ENCODE measurements around the gene AATK. TPM values are rescaled to one million over a fixed set of nuclear protein-coding genes. Genes with fewer than 3 reads are reported as not detected.

AATK gene
- total RNA-seq, 4 donors from 2014 or later: 247 to 385 (median 322) TPM

- Histone ChIP-seq H3K4me3 (no peak overlapping the region), H3K27me3 (peaks cover 0 to 12% of the 10 kb centered on the region in 2 donors), H3K36me3 (peaks cover 0 to 2% (median 0%) of the 10 kb centered on the region in 3 donors), H3K27ac (no peak overlapping the region), H3K4me1 (no peaks in the 10 kb centered on the region), H3K9me3 (no peaks in the 10 kb centered on the region)
- TF ChIP-seq CTCF (IDR thresholded peaks at IDR 0.05) (no peak), EP300 (IDR thresholded peaks at IDR 0.05) (no peak), POLR2A (IDR thresholded peaks at IDR 0.05) (no peak)
- WGBS, 2 donors: 93 to 94% methylated on average over 10 of the region's 10 CpGs
- no peak for DNase-seq (ENCODE audit: low spot score in 2 of 2)
Observed at GRCh38 chr17:81183316-81183715, 17.3 kb upstream of the AATK start.

- Histone ChIP-seq H3K4me1 (no peaks in the 10 kb centered on the region), H3K4me3 (no peak overlapping the region), H3K9me3 (no peaks in the 10 kb centered on the region), H3K27ac (no peak overlapping the region), H3K27me3 (peaks cover 0 to 12% of the 10 kb centered on the region in 2 donors), H3K36me3 (no peaks in the 10 kb centered on the region)
- TF ChIP-seq EP300 (IDR thresholded peaks at IDR 0.05) (no peak), POLR2A (IDR thresholded peaks at IDR 0.05) (no peak), CTCF (IDR thresholded peaks at IDR 0.05) (no peak)
- WGBS, 2 donors: 79 to 89% methylated on average over 5 of the region's 5 CpGs
- DNase-seq (ENCODE audit: low spot score in 2 of 2): no peak
Observed at GRCh38 chr17:81182596-81182995, 16.6 kb upstream of the AATK start.

- WGBS, 2 donors: 85 to 93% methylated on average over 13 to 16 of the region's 19 CpGs
- no peak for TF ChIP-seq EP300 (IDR thresholded peaks at IDR 0.05)
- no peak for TF ChIP-seq POLR2A (IDR thresholded peaks at IDR 0.05)
- no peak for TF ChIP-seq CTCF (IDR thresholded peaks at IDR 0.05)
- H3K27me3 ChIP-seq: peaks cover 0 to 12% of the 10 kb centered on the region in 2 donors
Observed at GRCh38 chr17:81181811-81182185, 15.8 kb upstream of the AATK start.

GRCh38 chr17:81180836-81181810 is 15.1 kb upstream of the AATK start:
- WGBS, 2 donors: 91 to 93% methylated on average over 28 to 42 of the region's 49 CpGs
- TF ChIP-seq EP300 (IDR thresholded peaks at IDR 0.05): no peak
- no peak for TF ChIP-seq POLR2A (IDR thresholded peaks at IDR 0.05)
- TF ChIP-seq CTCF (IDR thresholded peaks at IDR 0.05): no peak
- Histone ChIP-seq H3K4me3 (no peak overlapping the region), H3K36me3 (no peaks in the 10 kb centered on the region), H3K27ac (no peak overlapping the region), H3K27me3 (peaks cover 0 to 12% of the 10 kb centered on the region in 2 donors), H3K4me1 (no peaks in the 10 kb centered on the region), H3K9me3 (peaks cover 0 to under 1% (median 0%) of the 10 kb centered on the region in 4 donors)
- no peak for DNase-seq (ENCODE audit: low spot score in 2 of 2)

More at GRCh38 chr17:81181811-81182185, 15.8 kb upstream of the AATK start:
- H3K36me3 ChIP-seq: no peaks in the 10 kb centered on the region
- no peak for DNase-seq (ENCODE audit: low spot score in 2 of 2)
- no peaks in the 10 kb centered on the region for H3K9me3 ChIP-seq
- no peak overlapping the region for H3K27ac ChIP-seq
- no peak overlapping the region for H3K4me3 ChIP-seq
- no peaks in the 10 kb centered on the region for H3K4me1 ChIP-seq

GRCh38 chr17:81179861-81180260 is 13.8 kb upstream of the AATK start:
- no peak for TF ChIP-seq CTCF (IDR thresholded peaks at IDR 0.05)
- DNase-seq (ENCODE audit: low spot score in 2 of 2): no peak
- peaks cover 0 to 12% of the 10 kb centered on the region in 2 donors for H3K27me3 ChIP-seq
- H3K36me3 ChIP-seq: no peaks in the 10 kb centered on the region
- H3K4me1 ChIP-seq: no peaks in the 10 kb centered on the region
- 20 to 58% methylated on average over 1 to 12 of the region's 12 CpGs for WGBS, 2 donors
- no peak overlapping the region for H3K4me3 ChIP-seq
- peaks cover 0 to 12% (median 0%) of the 10 kb centered on the region in 4 donors for H3K9me3 ChIP-seq
- no peak overlapping the region for H3K27ac ChIP-seq

Measured in tibial nerve (tissue), 4 donors.